ENCODE results near the gene HOXD9. TPM values are rescaled to one million over a fixed set of nuclear protein-coding genes. Genes with fewer than 3 reads are reported as not detected.

HOXD9 gene
- total and polyA plus RNA-seq, 8 donors = 0.18 to 0.76 (median 0.49) TPM; not detected in 4

DNA sequence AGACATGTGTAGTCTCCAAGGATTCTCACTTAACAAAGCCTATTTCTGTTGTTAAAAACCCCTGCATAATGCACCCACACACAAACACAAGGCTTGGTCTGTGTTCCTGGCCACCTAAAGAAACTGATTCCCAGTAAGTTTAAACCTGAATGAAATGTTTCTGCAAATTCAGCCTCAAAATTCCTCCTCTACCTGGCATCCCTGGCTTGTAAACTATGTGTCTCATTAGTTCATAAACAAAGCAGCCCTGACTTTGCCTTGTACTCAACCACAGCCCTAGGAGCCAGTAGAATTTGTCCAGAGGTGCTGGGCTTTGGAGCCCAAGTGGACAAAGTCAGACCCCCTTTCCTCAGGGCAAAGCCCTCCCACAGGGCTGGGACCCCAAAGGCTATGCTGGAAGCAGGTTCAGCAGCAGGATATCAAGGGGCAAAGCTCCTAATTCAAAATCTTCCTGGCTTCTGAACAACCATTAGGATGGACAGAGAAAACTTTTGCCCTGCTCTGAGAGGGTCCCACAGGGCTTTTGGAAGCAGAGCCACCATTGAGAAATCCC lies 32.6 kb upstream of the HOXD9 start:
- Histone ChIP-seq H3K36me3 (no peaks in the 10 kb centered on the region), H3K27ac (no peak overlapping the region), H3K4me1 (peaks cover 19 to 53% (median 45%) of the 10 kb centered on the region in 4 donors), H3K27me3 (peaks cover 54 to 100% (median 100%) of the 10 kb centered on the region in 3 donors), H3K4me3 (no peak overlapping the region), H3K9me3 (peaks cover 0 to 16% (median 5%) of the 10 kb centered on the region in 4 donors)
- intact Hi-C loops (cut with DNase I; ENCODE audit: low total_unique reads) = no loop called here
- TF ChIP-seq POLR2A (IDR thresholded peaks at IDR 0.05) (no peak), EP300 (IDR thresholded peaks at IDR 0.05) (no peak), POLR2AphosphoS5 (IDR thresholded peaks at IDR 0.05) (no peak)
- TF ChIP-seq, protein P1, sequence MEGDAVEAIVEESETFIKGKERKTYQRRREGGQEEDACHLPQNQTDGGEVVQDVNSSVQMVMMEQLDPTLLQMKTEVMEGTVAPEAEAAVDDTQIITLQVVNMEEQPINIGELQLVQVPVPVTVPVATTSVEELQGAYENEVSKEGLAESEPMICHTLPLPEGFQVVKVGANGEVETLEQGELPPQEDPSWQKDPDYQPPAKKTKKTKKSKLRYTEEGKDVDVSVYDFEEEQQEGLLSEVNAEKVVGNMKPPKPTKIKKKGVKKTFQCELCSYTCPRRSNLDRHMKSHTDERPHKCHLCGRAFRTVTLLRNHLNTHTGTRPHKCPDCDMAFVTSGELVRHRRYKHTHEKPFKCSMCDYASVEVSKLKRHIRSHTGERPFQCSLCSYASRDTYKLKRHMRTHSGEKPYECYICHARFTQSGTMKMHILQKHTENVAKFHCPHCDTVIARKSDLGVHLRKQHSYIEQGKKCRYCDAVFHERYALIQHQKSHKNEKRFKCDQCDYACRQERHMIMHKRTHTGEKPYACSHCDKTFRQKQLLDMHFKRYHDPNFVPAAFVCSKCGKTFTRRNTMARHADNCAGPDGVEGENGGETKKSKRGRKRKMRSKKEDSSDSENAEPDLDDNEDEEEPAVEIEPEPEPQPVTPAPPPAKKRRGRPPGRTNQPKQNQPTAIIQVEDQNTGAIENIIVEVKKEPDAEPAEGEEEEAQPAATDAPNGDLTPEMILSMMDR (IDR thresholded peaks at IDR 0.05) = no peak
- DNase-seq = no peak

DNA sequence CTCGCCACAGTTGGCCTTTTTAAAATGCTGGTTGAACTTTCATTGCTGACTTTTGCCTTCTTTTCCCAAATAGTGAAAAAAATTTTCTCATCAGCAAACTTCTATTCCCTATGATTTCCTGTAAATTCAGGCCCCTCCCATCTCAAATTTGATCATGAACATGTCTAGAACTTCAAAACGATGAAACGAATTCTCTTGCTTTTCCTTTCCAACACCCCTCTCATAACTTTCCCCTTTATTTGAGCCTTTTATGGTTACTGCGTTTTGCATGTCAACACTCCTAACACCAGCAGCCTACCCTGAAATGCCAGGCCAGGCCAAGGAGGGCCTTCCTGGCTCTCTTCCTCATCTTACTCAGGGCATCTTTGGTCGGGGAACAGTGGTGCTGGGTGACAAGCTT lies 31.7 kb upstream of the HOXD9 start:
- peaks cover 19 to 43% (median 38%) of the 10 kb centered on the region in 4 donors for H3K4me1 ChIP-seq
- peaks cover 51 to 100% (median 100%) of the 10 kb centered on the region in 3 donors for H3K27me3 ChIP-seq
- H3K9me3 ChIP-seq = peaks cover 0 to 14% (median 2%) of the 10 kb centered on the region in 4 donors
- DNase-seq = no peak
- no peak overlapping the region for H3K27ac ChIP-seq
- 18 to 26% (median 20%) methylated on average over 5 of the region's 5 CpGs for WGBS, 5 donors
- TF ChIP-seq POLR2AphosphoS5 (IDR thresholded peaks at IDR 0.05) = no peak
- TF ChIP-seq POLR2A (IDR thresholded peaks at IDR 0.05) = no peak
- TF ChIP-seq EP300 (IDR thresholded peaks at IDR 0.05) = no peak
- TF ChIP-seq, protein P1 (IDR thresholded peaks at IDR 0.05) = no peak
- no peak overlapping the region for H3K4me3 ChIP-seq
- intact Hi-C loops (cut with DNase I; ENCODE audit: low total_unique reads) = no loop called here
- no peaks in the 10 kb centered on the region for H3K36me3 ChIP-seq

DNA sequence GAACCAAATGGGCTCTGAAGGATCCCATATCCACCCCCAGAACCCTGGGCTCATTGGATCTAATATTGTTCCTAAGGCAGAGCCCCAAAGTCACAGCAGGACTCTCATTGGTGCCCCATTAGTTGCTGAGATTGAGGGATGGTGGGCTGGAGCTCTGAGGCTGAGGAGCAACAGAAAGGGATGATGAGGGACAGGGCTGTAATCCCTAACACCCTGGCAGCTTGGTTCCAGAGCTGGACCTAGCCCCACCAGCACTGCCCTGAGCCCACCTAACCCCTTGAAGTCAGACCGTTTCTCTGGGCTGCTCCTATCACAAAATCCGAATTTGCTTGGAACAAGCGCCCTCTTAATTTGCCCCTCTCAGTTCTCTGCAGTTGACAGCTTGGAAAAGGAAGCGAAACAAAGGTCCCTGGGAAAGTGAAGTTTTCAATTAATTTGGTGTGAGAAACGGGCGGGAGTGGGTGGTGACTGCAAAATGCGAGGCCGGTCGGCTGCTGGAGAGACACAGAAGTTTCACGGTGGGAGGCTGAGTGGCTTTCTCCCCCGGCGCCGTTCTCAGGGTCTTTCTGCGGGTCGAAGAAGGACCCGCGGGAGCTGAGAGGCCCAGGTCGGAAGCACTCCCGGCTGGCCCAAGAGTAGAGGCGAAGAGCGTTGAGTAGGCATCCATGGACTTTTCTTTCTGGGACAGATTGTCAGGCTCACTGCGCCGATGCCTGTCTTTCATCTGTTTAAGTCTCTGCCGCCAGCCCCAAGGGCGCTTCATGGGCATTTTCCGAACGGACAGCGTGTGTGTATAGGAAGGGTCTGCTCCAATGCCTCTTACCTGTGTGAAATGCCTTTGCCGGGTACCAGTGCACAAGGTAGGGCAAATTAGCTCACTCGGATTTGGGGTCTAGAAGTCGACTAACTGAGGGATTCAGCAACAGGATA lies 30.9 kb upstream of the HOXD9 start:
- peaks cover 23 to 43% (median 37%) of the 10 kb centered on the region in 4 donors for H3K4me1 ChIP-seq
- intact Hi-C loops (cut with DNase I; ENCODE audit: low total_unique reads) = no loop called here

More for the DNA sequence above, 30.9 kb upstream of the HOXD9 start:
- no peak overlapping the region for H3K27ac ChIP-seq
- TF ChIP-seq EP300 (IDR thresholded peaks at IDR 0.05) (no peak), POLR2AphosphoS5 (IDR thresholded peaks at IDR 0.05) (no peak), POLR2A (IDR thresholded peaks at IDR 0.05) (no peak)
- TF ChIP-seq, protein P1 (IDR thresholded peaks at IDR 0.05) = no peak
- no peak for DNase-seq
- peaks cover 0 to 14% (median 2%) of the 10 kb centered on the region in 4 donors for H3K9me3 ChIP-seq
- H3K27me3 ChIP-seq = peaks cover 55 to 100% (median 100%) of the 10 kb centered on the region in 3 donors
- no peak overlapping the region for H3K4me3 ChIP-seq
- 7 to 8% (median 8%) methylated on average over 24 to 31 of the region's 31 CpGs for WGBS, 5 donors
- no peaks in the 10 kb centered on the region for H3K36me3 ChIP-seq

All from stomach (tissue), 9 donors.